GM12875 (cell line): ENCODE measurements around the gene EML6.
"Not testable (repeated sequence)": the region's sequence is repeated elsewhere in the genome, so short reads cannot be mapped to it uniquely, and the experiment has no call there.

Source experiments
- H3K4me3 ChIP-seq: one replicate; pipeline ENCODE4 v1.5.1; 2011; ENCODE audit warnings: low read depth, low read length, control low read depth
- CTCF ChIP-seq: IDR thresholded peaks from 2 replicates; pipeline ENCODE4 v1.5.1; 2011; ENCODE audit warnings: low read depth, mild to moderate bottlenecking, control low read depth, inconsistent platforms, low read length, moderate library complexity, borderline replicate concordance; ENCODE audit not compliant: insufficient read depth

The EML6 gene

GRCh38 chr2:54840559-54841468 lies 117.4 kb downstream of the EML6 start:
- TF ChIP-seq CTCF, result no peak

GRCh38 chr2:54841500-54841899 lies 118.0 kb downstream of the EML6 start:
- not testable (repeated sequence) for H3K4me3 ChIP-seq

More at GRCh38 chr2:54840559-54841468, 117.4 kb downstream of the EML6 start:
- H3K4me3 ChIP-seq, result no peak overlapping the region

- no peak for TF ChIP-seq CTCF
Measured at GRCh38 chr2:54845094-54845493, 121.6 kb downstream of the EML6 start.

GRCh38 chr2:54845514-54845913 lies 122.1 kb downstream of the EML6 start:
- no peak overlapping the region for H3K4me3 ChIP-seq
- no peak for TF ChIP-seq CTCF

More at GRCh38 chr2:54845094-54845493, 121.6 kb downstream of the EML6 start:
- no peak overlapping the region for H3K4me3 ChIP-seq

GRCh38 chr2:54850171-54851122 lies 127.0 kb downstream of the EML6 start:
- no peak overlapping the region for H3K4me3 ChIP-seq
- TF ChIP-seq CTCF, result no peak

GRCh38 chr2:54853616-54854310 lies 130.3 kb downstream of the EML6 start:
- no peak for TF ChIP-seq CTCF
- no peak overlapping the region for H3K4me3 ChIP-seq

GRCh38 chr2:54855434-54855833 lies 132.0 kb downstream of the EML6 start:
- no peak for TF ChIP-seq CTCF
- no peak overlapping the region for H3K4me3 ChIP-seq
